Measurements from ENCODE around the gene SAPCD2.

Gene SAPCD2

DNA sequence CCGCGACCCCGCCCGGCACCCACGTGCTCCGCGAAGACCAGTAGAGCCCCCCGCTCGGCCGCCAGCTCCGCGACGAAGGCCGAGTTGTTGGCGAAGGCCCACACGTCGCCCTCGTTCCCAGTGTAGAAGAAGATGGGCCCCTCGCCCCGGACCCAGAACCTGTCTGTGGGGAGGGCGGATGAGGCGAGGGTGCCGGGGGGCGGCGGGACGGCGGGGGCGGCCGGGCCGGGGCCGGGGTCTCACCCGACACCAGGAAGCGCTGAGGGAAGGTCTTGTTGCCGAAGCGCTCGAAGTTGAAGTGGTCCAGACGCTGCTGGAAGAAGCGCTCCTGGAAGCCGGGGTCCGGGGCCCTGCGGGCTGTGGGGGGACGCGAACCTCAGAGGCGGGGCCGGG is 43.9 kb upstream of the SAPCD2 start:
- Histone ChIP-seq H3K4me2 (peak overlapping the region; percentile 83 to 98 (median 96); a peak in 21 of 22 replicates), H3K9ac (peak overlapping the region; percentile 78 to 89 (median 83)), H3K9me3 (replicated peaks in 1 of 11) (no peaks in the 10 kb centered on the region), H3K4me3 (peak overlapping the region; percentile 51 to 80 (median 72)), H3K27ac (peak overlapping the region; percentile 66 to 86 (median 79); a peak in 21 of 22 replicates), H3K27me3 (no peaks in the 10 kb centered on the region), H3K4me1 (peaks cover 17 to 60% (median 57%) of the 10 kb centered on the region in 10 experiments), H3K36me3 (peaks cover 40 to 43% (median 41%) of the 10 kb centered on the region in 11 experiments), H4K20me1 (peaks cover 32 to 44% (median 38%) of the 10 kb centered on the region in 11 experiments; a peak in 21 of 22 replicates)
- no peak for TF ChIP-seq Cebpa-rat (IDR thresholded peaks at IDR 0.05)

DNA sequence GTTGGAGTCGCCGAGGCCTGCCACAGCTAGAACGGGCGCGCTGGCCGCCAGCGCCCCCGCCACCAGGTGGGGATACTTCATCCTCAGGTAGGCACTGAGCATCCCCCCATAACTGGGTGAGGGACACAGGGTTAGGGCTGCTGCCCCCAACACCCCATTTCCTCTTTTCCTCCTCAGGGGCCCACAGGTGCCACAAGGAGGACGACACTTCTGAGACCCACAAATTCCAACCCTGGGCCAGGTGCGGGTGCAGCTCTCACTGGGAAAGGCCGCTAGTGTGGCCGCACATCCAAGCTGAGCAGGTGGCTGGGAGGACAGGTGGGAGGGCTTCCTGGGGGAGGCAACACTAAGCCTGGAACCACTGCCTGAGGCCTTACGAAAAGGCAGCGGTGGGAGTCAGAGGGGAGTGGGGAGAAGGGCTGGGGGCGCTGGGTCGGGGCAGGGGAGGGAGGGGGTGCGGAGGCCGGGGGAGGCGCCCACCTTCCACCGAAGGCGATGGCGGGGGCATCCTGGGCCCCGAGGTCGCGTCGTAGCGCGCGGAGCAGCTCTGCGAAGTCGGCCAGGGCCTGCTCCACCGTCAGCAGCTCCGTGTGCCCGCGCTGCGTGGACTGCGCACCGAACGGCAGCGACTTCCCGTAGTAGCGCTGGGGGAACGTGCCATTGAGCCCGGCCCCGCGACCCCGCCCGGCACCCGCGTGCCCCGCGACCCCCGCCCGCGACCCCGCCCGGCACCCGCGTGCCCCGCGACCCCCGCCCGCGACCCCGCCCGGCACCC is 43.2 kb upstream of the SAPCD2 start:
- no peak for TF ChIP-seq Cebpa-rat (IDR thresholded peaks at IDR 0.05)

DNA sequence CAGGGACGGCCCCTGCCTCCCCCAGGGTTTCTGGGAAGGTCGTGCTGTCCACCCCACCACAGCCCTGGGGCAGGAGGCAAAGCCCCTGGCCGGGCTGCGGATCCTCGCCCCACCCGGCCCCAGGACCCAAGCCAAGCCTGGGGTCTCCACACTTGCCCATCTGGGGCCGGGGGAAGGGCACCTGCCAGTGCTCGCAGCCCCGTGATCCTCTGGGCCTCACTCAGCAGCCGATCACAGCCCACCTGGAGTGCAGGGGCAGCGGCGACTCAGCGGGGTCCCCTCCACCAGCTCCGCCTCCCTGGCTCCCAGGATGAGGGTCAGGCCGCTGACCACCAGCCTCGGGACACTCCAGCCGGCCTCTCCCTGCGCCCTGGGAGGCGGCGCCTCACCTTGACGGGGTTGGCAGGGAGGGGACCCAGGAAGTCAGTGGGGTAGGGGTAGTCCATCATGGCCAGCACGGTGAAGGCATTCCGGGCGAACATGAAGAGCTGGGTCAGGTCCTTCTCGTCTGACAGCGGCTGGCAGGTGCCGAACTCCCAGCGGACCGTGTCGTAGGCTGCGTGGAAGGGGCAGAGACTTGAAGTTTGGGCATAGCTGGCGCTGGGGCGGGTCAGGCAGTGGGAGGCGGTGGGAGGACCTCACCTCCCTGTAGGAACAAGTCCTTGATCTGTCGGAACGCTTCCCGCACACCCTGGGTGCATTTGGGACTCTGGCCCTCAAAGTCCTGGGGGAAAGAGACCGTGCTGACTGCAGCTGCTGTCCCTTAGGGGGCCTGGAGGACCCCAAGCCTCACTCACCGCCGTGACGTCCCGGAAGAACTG is 42.4 kb upstream of the SAPCD2 start:
- peaks cover 41 to 58% (median 52%) of the 10 kb centered on the region in 11 experiments; a peak in 21 of 22 replicates for H4K20me1 ChIP-seq
- peak overlapping the region in 2 of 11 experiments; percentile 18 to 49; a peak in 3 of 22 replicates for H3K27ac ChIP-seq
- peaks cover 54 to 57% (median 56%) of the 10 kb centered on the region in 11 experiments for H3K36me3 ChIP-seq
- H3K9ac ChIP-seq: peak overlapping the region; percentile 47 to 87 (median 78); a peak in 19 of 22 replicates
- H3K4me1 ChIP-seq: peaks cover 17 to 46% (median 43%) of the 10 kb centered on the region in 10 experiments
- H3K9me3 ChIP-seq (replicated peaks in 1 of 11): no peaks in the 10 kb centered on the region
- TF ChIP-seq Cebpa-rat (IDR thresholded peaks at IDR 0.05): no peak
- peak overlapping the region; percentile 78 to 96 (median 91) for H3K4me2 ChIP-seq
- H3K4me3 ChIP-seq: peak overlapping the region; percentile 51 to 80 (median 72); a peak in 18 of 20 replicates
- no peaks in the 10 kb centered on the region for H3K27me3 ChIP-seq

More for the DNA sequence above, 43.2 kb upstream of the SAPCD2 start:
- Histone ChIP-seq H3K4me2 (peak overlapping the region; percentile 78 to 96 (median 91)), H3K27ac (peak overlapping the region in 3 of 11 experiments; percentile 18 to 85 (median 79); a peak in 4 of 22 replicates), H3K27me3 (no peaks in the 10 kb centered on the region), H3K36me3 (peaks cover 46 to 49% (median 48%) of the 10 kb centered on the region in 11 experiments), H3K4me1 (peaks cover 17 to 54% (median 51%) of the 10 kb centered on the region in 10 experiments), H3K9me3 (replicated peaks in 1 of 11) (no peaks in the 10 kb centered on the region), H3K4me3 (peak overlapping the region; percentile 51 to 80 (median 72)), H4K20me1 (peaks cover 38 to 50% (median 44%) of the 10 kb centered on the region in 11 experiments; a peak in 21 of 22 replicates), H3K9ac (peak overlapping the region; percentile 47 to 87 (median 80); a peak in 19 of 22 replicates)

DNA sequence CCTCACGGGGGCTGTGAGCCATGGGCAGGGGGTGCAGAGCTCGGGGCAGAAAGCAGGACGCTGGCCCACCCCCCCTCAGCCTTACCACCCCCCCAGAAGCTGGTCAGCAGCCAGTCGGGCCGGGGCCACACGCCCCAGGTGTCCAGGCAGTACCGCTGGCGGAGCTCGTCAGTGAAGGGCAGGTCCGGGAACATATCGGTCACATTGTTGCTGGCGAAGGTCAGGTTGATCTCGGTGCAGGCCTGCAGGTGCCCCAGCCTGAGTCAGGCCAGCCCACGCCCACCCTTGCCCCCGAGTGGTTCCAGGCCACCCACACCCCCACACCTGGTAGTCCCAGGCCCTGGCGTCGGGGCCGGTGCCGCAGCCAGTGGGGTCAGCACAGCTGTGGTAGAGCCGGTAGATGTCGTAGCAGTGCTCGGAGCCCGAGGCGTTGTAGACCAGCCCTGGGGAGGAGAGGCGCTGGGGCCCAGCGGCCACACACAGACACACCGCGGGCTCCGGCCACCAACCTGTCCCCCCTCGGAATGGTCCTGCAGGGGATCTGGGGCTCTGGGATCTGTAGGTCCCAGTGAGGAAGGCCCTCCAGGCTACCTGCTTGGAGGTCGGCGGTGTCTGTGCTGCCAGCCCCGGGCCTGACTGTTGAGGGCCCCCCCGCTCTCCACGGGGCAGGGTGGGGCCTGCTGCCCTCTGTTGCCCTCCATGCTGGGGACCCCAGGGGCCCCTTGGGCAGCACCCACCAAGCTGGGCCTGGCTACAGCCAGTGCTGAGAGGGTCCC is 41.6 kb upstream of the SAPCD2 start:
- H3K9ac ChIP-seq: peak overlapping the region in 7 of 11 experiments; percentile 15 to 87 (median 35); a peak in 8 of 22 replicates
- H3K36me3 ChIP-seq: peaks cover 62 to 65% (median 63%) of the 10 kb centered on the region in 11 experiments
- no peaks in the 10 kb centered on the region for H3K9me3 ChIP-seq (replicated peaks in 1 of 11)
- H3K27ac ChIP-seq: 0 out of 22 replicates have a peak overlapping the region, but pooled peaks of 1 of the 11 experiments have one; percentile 18
- H3K4me2 ChIP-seq: peak overlapping the region in 4 of 11 experiments; percentile 93 to 96 (median 94); a peak in 4 of 22 replicates
- no peak for TF ChIP-seq Cebpa-rat (IDR thresholded peaks at IDR 0.05)
- no peaks in the 10 kb centered on the region for H3K27me3 ChIP-seq
- H3K4me1 ChIP-seq: peaks cover 17 to 38% (median 35%) of the 10 kb centered on the region in 10 experiments
- H4K20me1 ChIP-seq: peaks cover 41 to 66% (median 58%) of the 10 kb centered on the region in 11 experiments; a peak in 21 of 22 replicates
- no peak overlapping the region for H3K4me3 ChIP-seq

DNA sequence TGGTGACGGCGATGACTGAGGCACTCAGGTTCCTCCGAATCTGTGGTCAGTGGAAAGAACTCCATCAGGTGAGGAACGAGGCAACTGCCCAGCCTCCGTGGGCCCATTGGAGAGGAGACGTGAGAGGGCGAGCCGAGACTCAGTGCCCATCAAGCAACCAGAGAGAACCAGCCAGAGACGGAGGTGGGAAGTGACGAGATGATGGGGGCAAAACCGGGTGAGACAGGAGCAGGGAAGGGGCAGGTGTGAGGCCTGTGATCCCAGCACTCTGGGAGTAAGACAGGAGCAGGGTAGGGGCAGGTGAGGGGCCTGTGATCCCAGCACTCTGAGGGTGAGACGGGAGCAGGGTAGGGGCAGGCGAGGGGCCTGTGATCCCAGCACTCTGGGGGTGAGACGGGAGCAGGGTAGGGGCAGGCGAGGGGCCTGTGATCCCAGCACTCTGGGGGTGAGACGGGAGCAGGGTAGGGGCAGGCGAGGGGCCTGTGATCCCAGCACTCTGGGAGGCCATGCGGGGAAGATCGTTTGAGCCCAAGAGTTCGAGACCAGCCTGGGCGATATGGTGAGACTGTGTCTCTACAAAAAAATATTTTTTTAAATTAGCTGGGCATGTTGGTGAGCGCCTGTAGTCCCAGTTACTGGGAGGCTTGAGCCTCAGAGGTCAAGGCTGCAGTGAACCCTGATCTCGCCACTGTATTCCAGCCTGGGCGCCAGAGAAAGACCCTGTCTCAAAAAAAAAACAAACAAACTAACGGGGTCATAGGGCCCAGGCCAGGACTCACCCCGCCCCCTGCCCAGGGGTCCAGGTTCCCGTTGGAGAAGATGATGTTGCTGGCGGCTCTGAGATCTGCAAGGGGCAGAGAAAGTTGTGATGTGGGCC is 40.8 kb upstream of the SAPCD2 start:
- Histone ChIP-seq H3K4me1 (peaks cover 17 to 30% (median 27%) of the 10 kb centered on the region in 10 experiments), H3K4me2 (no peak overlapping the region), H3K9ac (no peak overlapping the region; a peak in 1 of 22 replicates), H3K27ac (no peak overlapping the region), H3K4me3 (no peak overlapping the region), H3K27me3 (no peaks in the 10 kb centered on the region), H3K36me3 (peaks cover 68 to 74% (median 71%) of the 10 kb centered on the region in 11 experiments), H4K20me1 (peaks cover 41 to 73% (median 63%) of the 10 kb centered on the region in 11 experiments; a peak in 21 of 22 replicates), H3K9me3 (replicated peaks in 1 of 11) (no peaks in the 10 kb centered on the region)
- TF ChIP-seq Cebpa-rat (IDR thresholded peaks at IDR 0.05): no peak

DNA sequence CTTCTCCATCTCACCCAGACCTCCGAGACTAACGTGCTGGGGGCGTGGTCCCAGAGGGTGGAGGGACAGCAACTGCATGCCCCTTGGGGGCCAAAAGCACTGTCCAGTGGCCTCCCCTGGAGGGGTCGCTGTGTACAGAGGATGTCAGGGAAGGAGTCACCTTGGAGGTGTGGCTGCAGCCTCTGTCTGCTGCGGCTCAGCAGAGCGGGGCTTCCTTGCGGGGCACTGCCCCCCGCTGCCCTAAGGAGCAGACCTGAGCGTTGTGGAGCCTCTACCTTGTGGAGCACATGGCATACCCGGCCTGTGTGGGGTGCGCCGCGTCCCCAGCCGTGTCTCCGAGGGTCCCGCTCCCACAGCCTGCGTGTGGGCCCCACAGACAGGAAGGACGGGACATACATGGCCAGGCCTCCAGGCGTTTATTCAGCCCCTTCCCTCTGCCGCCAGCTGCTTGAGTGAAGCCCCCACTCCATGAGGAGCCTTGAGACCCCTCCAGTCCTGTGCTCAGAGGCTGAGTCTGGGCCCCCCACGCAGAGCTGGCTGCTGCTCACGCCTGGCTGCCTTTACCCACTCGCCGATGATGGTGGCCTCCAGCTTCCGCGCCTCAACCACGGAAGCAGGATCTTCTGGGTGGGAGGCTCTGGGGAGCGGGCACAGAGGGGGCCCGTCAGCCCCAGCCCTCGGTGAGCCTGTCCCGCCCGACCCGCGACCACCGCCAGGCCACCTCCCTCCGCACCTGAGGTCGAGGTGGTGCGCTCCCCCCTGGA is 40.0 kb upstream of the SAPCD2 start:
- Histone ChIP-seq H3K4me3 (no peak overlapping the region), H3K4me1 (peaks cover 13 to 22% (median 18%) of the 10 kb centered on the region in 10 experiments), H3K27me3 (no peaks in the 10 kb centered on the region), H3K27ac (no peak overlapping the region), H3K9me3 (replicated peaks in 1 of 11) (no peaks in the 10 kb centered on the region), H3K36me3 (peaks cover 75 to 81% (median 77%) of the 10 kb centered on the region in 11 experiments), H4K20me1 (peaks cover 41 to 80% (median 63%) of the 10 kb centered on the region in 11 experiments; a peak in 21 of 22 replicates), H3K9ac (no peak overlapping the region), H3K4me2 (no peak overlapping the region)
- TF ChIP-seq Cebpa-rat (IDR thresholded peaks at IDR 0.05): no peak

Measured in BLaER1 treated with 17β-estradiol and CSF1 and Interleukin-3, amounts not matched to agents 10 nM and 100 nM (cell line).